Erythroblast (primary cell): ENCODE measurements around the gene SAMD5.
A peak's percentile ranks its signal among the peaks of the same experiment; 100 is the strongest.

Experiments used
- DNase-seq, 2 experiments: peaks; one replicate each; lab custom pipeline; 2025; lab: John Stamatoyannopoulos, UW
- GATA1 ChIP-seq: IDR thresholded peaks from 2 replicates; pipeline ENCODE4 v1.6.1; 2011; ENCODE audit warnings: low read depth, mild to moderate bottlenecking, control low read depth, low read length, moderate library complexity
- POLR2A ChIP-seq: IDR thresholded peaks from 2 replicates; pipeline ENCODE4 v1.6.1; 2011; ENCODE audit warnings: mild to moderate bottlenecking, low read length

The SAMD5 gene

DNA sequence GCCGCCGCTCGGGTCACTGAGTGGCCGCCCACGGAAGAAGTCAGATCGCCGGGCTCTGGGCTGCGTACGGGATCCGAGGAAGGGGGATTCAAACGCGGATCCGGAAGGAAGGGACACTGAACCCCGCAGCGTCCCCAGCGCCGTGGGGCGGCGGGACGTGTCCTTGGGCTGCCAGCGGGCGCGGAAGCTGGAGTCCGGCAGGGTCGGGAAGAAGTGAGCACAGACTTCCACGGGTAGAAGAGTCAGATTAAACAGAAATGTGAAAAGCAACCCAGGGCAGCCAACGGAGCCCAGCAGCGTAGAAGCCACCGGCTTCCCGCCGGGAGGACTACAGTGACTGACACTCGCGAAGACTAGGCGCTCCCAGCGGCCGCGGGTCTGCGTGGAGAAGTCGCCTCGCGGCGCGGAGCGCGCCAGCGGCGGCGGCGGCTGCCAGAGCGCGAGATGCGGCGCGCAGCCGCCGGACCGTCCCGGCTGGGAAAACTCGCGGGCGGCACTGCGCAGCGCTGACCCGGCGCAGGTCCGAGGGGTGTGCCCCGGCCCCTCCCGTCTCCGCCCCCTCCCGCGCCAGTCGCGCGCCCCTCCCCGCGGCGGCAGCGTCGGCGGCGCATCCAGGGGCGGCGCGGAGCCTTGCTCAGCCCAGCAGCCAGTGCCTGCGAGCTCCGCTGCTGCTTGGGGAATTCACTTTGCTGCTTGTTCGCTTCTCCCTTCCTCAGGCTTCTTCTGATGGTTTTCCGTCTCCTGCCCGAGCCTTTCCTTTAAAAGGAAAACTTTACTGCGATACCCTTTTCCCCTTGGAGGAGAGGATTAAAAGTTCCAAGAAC, at the start of gene SAMD5:
SAMD5 (plus strand) TSS at position 649 of the 824 bp plus-strand sequence. CDS start 239 bp downstream, outside the sequence.
- TF ChIP-seq GATA1 (no peak), POLR2A (no peak)
- DNase-seq, result peak; percentile 50 to 55

DNA sequence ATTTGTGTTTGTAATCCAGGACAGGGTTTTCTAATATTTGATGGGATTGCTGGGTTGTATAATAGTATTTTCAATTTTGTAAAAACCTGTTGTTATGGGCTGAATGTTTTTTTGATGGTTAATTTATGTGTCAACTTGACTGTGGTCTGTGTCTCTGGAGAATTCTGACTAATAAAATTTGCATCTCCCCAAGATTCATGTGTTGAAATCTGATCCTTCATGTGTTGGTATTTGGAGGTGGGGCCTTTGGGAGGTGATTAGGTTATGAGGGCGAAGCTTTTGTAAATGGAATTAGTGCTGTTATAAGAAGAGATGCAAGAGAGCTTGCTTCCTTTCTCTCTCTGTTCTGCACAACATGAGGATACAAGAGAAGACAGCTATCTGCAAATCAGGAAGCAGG, 48.7 kb upstream of the SAMD5 start:
- no peak for TF ChIP-seq POLR2A
- TF ChIP-seq GATA1, result no peak
- no peak for DNase-seq

DNA sequence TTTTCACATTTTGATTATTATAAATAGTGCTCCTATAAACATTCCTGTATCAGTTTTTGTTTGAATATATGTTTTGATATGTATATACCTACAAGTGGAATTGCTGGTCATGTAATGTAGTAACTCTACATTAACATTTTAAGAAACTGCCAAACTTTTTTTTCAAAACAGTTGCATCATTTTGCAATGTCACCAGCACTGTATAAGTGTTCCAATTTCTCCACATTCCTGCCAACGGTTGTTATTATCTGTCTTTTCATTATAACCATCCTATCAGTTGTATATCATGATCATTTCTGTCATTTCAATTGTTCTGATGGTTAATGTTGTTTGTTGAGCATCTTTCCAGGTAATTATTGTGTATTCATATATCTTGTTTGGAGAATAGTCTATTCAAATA, 44.8 kb upstream of the SAMD5 start:
- TF ChIP-seq GATA1 (no peak), POLR2A (no peak)
- DNase-seq, result peak in 1 of 2 experiments; percentile 10

DNA sequence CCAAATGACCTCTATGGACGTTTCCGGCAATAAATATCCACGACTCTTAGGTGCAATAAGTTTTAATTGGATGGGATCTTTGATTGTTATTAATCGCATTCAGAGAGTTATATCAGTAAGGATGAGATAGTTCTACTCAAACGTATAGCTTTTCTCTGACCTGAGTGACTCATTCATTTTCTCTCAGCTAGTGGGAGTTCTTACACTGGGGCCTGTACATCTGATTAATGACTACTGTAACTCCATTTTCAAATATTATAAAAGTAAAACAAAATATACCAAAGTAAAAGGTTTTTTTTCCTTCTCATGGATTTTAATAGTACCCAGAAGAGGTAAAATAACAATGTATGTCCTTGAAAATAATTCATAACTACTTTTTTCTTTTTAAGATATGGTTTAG, 41.1 kb upstream of the SAMD5 start:
- DNase-seq, result no peak
- TF ChIP-seq GATA1 (no peak), POLR2A (no peak)

DNA sequence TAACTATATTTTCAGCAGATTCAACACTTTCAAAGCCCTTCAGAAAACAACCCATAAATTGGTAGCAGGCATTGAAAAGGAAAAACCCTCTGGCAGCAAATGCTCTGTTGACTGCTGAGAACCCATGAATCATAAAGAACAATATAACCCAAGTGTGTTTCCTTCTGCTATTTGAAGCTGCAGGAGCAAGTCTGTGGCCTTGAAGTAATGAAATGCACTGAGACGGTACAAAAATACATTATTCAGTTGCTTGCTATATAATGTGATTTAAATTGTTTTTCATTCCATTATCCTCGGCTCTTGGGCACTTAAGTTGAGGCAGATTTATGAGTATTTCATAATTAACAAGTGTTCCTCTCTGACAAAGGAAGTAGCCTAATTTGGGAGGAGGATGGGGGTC, 40.6 kb upstream of the SAMD5 start:
- no peak for TF ChIP-seq POLR2A
- DNase-seq, result no peak

DNA sequence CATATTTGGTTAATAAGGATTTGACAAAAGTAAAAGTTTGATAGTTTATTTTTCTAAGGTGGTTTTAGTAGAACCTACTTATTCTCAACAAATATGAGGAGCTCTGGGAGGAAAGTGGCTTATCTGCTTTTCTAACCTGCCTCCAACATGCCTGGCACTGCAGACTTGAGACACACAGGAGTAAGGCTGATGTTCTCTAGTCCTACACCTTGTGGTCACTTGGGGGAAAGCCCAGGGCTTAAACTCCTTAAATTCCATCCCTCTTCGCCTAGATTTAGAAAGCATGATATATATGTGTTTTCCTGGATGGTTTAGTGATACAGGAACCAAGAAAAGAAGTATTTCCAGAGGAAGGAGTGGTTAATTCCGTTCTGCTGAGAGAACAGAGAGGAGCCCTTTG, 39.9 kb upstream of the SAMD5 start:
- DNase-seq, result no peak
- TF ChIP-seq GATA1, result no peak
- TF ChIP-seq POLR2A, result no peak

DNA sequence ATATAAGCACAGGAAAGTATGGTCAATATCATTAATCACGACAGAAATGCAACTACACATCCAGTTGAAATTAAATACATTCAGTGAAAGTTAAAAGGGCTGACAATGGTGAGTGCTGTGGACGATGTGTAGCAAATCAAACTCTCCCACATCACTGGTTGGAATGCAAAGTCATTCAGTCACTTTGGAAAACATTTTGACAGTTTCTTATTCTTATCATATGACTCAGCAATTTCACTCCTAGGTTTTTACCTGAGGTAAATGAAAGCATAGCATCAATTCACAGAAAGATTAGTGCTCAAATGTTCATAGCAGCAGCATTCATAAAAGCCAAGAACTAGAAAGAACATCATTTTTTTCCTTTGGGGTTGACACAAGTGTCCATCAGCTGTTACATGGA, 28.6 kb upstream of the SAMD5 start:
- TF ChIP-seq GATA1 (no peak), POLR2A (no peak)
- DNase-seq, result no peak

DNA sequence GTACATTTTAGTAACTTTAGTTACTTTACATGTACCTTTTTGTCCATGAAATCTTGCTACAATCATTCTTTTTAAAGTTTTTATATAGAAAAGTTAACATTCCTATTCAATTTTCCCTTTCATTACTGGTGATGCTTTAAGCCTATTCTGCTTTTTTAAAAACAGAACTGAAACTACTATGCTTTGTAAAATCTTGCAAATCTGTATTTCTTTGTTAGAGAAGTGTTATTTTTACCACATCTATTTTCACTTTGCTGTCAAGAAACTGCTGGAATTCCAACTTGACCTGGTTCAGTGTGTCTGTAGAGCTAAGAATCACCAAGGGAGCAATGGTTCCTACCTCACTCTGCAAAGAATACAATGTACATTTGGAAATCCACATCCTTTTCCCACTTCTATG, 21.8 kb upstream of the SAMD5 start:
- DNase-seq, result no peak
- TF ChIP-seq GATA1 (no peak), POLR2A (no peak)

DNA sequence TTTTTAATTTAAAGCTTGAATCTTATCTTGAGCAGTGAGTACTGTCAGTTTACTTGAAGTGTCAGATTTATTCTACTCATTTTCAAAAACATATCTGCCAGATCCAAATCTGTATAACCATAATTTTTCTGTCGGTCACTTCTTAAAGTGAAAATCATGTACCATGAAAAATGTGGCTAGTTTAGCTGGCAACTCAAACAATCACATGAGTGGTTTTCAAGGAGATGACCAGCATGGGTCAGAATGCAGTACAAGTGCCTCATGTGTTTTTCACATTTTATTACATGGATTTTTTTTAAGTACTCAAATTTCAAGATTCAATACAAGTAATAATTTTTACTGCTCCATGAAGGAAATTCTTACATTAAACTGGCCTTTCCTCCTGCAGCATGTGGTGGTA, 11.0 kb upstream of the SAMD5 start:
- TF ChIP-seq GATA1 (no peak), POLR2A (no peak)
- no peak for DNase-seq

DNA sequence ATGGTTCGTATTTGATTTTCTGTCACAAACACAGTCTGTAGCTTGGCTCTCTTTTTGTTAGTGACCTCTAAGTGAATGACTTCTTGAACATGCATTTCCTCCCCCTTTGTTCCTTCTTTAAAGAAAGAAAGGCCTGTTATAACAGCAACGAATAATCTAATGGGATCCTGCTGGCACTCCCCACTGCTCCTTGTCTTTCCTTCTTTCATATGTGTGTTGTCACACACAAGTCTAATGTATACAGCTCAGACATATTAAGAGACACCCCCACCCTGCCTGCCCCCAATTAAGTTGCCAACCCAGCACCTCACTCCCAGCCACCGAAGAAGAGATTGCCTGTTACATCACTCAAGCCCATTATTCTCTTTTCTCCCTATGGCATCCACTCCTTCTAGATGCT, 4.9 kb upstream of the SAMD5 start:
- TF ChIP-seq POLR2A (no peak), GATA1 (no peak)
- no peak for DNase-seq

DNA sequence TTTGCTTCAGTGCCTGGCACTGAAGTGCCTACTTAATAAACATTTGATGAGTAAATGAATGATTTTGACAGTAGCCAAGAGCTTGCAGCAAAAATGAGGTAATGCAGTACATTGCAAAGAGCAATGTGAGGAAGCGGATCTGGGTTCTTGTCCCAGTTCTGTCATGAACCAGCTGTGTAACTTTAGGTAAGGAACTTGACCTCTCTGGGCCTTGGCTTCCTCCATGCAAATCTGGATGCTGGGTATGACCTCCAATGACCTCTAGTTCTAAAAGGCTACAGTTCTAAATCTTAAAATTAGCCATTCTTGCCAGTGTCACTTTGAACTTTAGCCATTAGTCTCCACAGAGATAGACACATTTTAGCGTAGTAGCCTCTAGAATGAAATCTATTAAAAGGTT, 3.6 kb upstream of the SAMD5 start:
- TF ChIP-seq GATA1, result no peak

DNA sequence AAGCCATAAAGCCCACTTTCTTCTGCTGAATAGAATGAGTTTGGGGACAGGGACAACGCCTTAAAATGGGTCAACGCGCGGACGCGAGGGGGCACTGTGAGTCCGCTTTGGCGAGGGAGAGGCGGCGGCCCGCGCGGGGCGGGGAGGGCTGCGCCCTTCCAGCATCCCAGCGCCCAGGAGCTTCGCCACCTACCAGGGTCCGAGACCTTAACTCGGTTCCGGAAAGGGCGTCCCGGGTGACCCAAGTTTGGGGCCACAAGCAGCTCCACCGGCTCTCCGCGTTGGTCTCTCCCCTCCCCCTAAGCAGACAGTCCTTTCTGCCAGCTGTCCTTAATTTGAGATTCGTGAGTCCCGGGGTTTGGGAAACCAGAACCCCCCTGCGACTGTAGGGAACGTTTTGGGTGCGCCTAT, 1.8 kb upstream of the SAMD5 start:
- TF ChIP-seq GATA1, result no peak
- peak; percentile 63 to 75 for DNase-seq

More for the DNA sequence above, 3.6 kb upstream of the SAMD5 start:
- no peak for DNase-seq

DNA sequence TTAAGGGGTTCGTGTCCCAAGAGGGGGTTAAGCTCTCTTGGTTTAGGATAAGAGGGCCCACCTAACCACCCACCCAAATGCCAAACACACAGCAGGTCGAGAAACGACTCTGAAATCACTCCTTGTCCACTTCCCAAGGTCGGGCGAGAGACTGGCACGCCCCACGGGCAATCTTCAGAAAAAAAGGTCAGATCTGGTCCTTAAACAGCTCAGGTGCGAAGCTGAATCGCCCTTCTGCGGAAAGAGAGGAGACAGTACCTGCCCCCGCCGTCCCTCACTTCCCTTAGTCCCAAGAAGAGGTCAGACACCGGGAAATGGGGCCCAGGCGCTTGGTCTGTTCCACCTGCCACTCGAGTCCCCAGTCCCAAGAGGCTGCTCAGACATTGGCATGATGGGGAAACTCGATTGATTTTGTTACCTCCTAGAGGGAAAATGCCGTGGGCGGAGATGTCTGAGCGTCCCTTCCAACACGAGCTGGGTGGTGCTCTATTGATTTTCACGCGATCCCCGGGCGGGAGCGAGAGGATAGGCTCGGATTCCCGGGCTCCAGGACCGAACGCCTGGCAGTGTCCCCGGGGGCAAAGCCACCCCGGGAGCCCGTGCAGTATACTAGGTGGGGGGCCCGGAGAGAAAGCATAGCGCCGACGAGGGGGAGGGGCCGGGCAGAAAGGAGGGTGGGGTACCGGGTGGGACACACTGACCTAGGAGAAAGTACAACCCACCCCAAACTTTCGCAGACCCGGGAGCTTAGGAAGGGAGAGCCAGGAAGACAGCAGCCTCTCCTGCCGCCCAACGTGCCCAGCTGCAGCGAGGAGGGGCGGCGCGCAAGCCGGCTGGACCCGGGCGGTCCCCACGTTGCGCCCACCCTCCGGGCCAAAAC, 1.1 kb upstream of the SAMD5 start:
- TF ChIP-seq POLR2A (no peak), GATA1 (no peak)
- DNase-seq, result peak in 1 of 2 experiments; percentile 14

DNA sequence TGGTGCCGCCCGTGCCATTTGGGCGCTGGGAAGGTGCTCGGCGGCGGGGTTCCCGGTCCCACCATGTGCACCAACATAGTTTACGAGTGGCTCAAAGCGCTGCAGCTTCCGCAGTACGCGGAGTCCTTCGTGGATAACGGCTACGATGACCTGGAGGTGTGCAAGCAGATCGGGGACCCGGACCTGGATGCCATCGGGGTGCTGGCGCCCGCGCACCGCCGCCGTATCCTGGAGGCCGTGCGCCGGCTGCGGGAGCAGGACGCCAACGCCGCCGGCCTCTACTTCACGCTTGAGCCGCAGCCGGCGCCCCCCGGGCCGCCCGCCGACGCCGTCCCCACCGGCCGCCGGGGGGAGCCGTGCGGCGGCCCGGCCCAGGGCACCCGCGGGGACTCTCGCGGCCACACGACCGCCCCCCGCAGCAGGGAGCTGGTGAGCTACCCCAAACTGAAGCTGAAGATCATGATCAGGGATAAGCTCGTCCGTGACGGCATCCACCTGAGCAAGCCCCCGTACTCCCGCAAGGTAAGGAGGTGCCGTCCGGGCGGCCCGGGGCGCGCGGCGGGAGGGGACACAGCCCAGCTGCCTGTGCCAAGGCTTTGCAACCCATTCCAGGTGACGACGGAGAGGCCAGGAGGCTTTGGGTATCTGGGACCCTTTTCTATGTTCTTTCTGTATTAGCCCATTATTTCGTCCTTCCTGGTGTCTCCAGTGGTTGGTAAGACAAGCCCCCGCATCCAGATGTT, 547 bp downstream of the SAMD5 start:
- DNase-seq, result peak; percentile 24 to 34
- TF ChIP-seq POLR2A, result no peak
- no peak for TF ChIP-seq GATA1
